Activated CD4-positive, alpha-beta memory T cell treated with anti-CD3 and anti-CD28 coated beads, Interleukin-2, amount 10 ng/mL, durations not matched to agents 7 days and 5 days (primary cell): ENCODE measurements around the gene CD70. TPM values are rescaled to one million over a fixed set of nuclear protein-coding genes. Genes with fewer than 3 reads are reported as not detected.
"Not testable (repeated sequence)": the region's sequence is repeated elsewhere in the genome, so short reads cannot be mapped to it uniquely, and the experiment has no call there.

Experiments
- CTCF ChIA-PET: fragments of 350-600 bp; sonication (Branson Sonifier 250); formaldehyde crosslinking; loops from one replicate; lab custom pipeline; 2021; ENCODE audit warnings: antibody characterized with exemption, inconsistent platforms; lab: Charles Lee
- POLR2A ChIA-PET: fragments of 350-600 bp; sonication (Branson Sonifier 250); formaldehyde crosslinking; loops from one replicate; lab custom pipeline; 2021; ENCODE audit warnings: antibody characterized with exemption; lab: Charles Lee
- DNase-seq: peaks from one replicate; pipeline ENCODE4 v3.0.0-alpha.2; 2020
- H3K27ac Mint-ChIP-seq: one replicate; pipeline ENCODE4 v1.8.0; 2021; ENCODE audit warnings: mild to moderate bottlenecking, mixed read lengths
- H3K27me3 Mint-ChIP-seq: one replicate; pipeline ENCODE4 v1.8.0; 2021; ENCODE audit warnings: mixed read lengths
- H3K36me3 Mint-ChIP-seq: one replicate; pipeline ENCODE4 v1.8.0; 2021; ENCODE audit warnings: low read depth, mixed read lengths
- H3K4me1 Mint-ChIP-seq: one replicate; pipeline ENCODE4 v1.8.0; 2021; ENCODE audit warnings: mixed read lengths
- H3K4me3 Mint-ChIP-seq: one replicate; pipeline ENCODE4 v1.8.0; 2021; ENCODE audit warnings: mild to moderate bottlenecking, mixed read lengths
- H3K9me3 Mint-ChIP-seq: one replicate; pipeline ENCODE4 v1.8.0; 2021; ENCODE audit warnings: mixed read lengths
- total RNA-seq, 2 experiments: library from RNA; stranded (reverse); gene quantifications; one replicate each; pipeline ENCODE4 v1.2.3, GENCODE V29; 2021

The CD70 gene
- total RNA-seq, 2 experiments from 2014 or later: 64.1 to 64.4 TPM

DNA sequence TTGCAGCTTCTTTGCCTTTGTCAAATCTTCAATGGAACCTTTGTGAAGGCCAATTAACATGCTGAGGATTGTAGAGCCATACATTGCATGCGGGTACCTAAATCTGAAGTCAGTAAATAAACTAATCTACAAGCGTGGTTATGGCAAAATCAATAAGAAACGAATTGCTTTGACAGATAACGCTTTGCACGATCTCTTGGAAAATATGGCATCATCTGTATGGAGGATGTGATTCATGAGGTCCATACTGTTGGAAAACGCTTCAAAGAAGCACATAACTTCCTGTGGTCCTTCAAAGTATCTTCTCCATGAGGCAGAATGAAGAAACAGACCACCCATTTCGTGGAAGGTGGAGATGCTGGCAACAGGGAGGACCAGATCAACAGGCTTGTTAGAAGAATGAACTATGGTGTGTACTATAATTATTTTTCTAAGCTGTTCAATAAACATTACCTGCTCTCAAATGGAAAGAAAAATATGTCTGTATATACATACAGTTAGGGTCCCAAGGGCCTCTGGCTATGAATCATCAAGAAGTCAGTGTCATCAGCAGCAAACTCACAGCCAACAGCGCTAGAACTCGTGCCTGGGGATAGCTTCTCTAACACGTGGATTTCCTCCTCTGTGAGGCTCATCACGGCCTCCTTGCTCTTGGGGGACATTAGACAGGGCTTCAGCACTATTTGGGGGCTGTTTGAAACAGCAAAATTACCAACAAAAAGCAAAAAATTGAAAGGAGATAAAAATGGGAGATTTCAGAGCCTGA lies 2.9 kb upstream of the CD70 start:
- peak overlapping the region; percentile 67 for H3K27ac Mint-ChIP-seq
- CTCF ChIA-PET: interaction anchor here (1.3 to 1.6 kb wide), 2 partner anchors 77 to 145 kb away, joined by 4 to 7 read pairs; no protein-coding TSS in a partner anchor
- peaks cover 15% of the 10 kb centered on the region for H3K36me3 Mint-ChIP-seq
- peak overlapping the region; percentile 27 for H3K4me3 Mint-ChIP-seq
- POLR2A ChIA-PET: interaction anchor here (0.6 to 1.5 kb wide), 4 partner anchors 11 to 85 kb away, joined by 3 to 4 read pairs (median 3); no protein-coding TSS in a partner anchor
- H3K9me3 Mint-ChIP-seq: no peaks in the 10 kb centered on the region
- H3K4me1 Mint-ChIP-seq: peaks cover 56% of the 10 kb centered on the region
- DNase-seq: no peak
- peaks cover 14% of the 10 kb centered on the region for H3K27me3 Mint-ChIP-seq

DNA sequence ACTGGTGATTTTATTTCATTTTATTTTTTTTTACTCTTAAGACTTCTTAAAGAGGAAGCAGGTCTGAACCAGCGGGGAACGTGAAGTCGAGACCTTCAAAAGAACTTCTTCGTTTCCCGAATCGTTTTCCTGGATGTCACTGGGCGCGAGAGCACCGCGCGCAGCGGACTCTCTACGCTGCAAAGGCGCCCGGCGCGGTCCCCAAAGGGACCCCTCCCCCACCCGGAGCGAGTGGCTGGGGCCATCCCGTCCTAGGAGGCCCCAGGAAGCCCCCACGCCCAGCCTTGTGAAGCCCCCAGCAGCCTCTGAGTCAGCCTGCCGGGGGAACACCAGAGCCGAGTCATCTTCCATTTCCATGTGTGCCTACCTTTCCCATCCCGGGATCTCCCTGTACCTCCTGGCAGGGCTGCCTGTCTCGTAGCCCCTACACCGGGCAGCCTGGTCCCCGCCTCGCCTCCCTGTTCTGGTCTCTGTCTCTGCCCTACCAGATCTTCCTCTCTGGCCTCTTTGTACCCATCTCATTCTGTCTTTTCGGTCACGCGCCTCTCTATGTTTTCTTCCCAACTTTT lies 608 bp downstream of the CD70 start:
- POLR2A ChIA-PET: interaction anchor here (1.2 to 3.1 kb wide), 3 partner anchors 11 to 74 kb away, joined by 3 to 18 read pairs (median 5); no protein-coding TSS in a partner anchor
- peak; percentile 37 for DNase-seq
- CTCF ChIA-PET: interaction anchor here (0.6 kb wide), 1 partner anchor 72 kb away, joined by 3 read pairs; no protein-coding TSS in a partner anchor
- H3K27ac Mint-ChIP-seq: peak overlapping the region; percentile 84
- H3K4me3 Mint-ChIP-seq: peak overlapping the region; percentile 93
- H3K36me3 Mint-ChIP-seq: peaks cover 45% of the 10 kb centered on the region
- H3K27me3 Mint-ChIP-seq: peaks cover 28% of the 10 kb centered on the region
- no peaks in the 10 kb centered on the region for H3K9me3 Mint-ChIP-seq
- H3K4me1 Mint-ChIP-seq: peaks cover 70% of the 10 kb centered on the region

GRCh38 chr19:6589711-6590257 lies 1.2 kb downstream of the CD70 start:
- POLR2A ChIA-PET: interaction anchor here (1.2 to 3.1 kb wide), 2 partner anchors 11 to 73 kb away, joined by 3 to 18 read pairs; no protein-coding TSS in a partner anchor
- Mint-ChIP-seq H3K4me3 (peak overlapping the region; percentile 93), H3K9me3 (no peaks in the 10 kb centered on the region), H3K27me3 (peaks cover 28% of the 10 kb centered on the region), H3K27ac (peak overlapping the region; percentile 67), H3K4me1 (peaks cover 70% of the 10 kb centered on the region), H3K36me3 (peaks cover 50% of the 10 kb centered on the region)
- DNase-seq: no peak
- CTCF ChIA-PET: interaction anchor here (0.6 kb wide), 1 partner anchor 72 kb away, joined by 3 read pairs; no protein-coding TSS in a partner anchor

- Mint-ChIP-seq H3K36me3 (peaks cover 53% of the 10 kb centered on the region), H3K27ac (peak overlapping the region; percentile 48), H3K27me3 (peaks cover 28% of the 10 kb centered on the region), H3K9me3 (no peaks in the 10 kb centered on the region), H3K4me3 (peak overlapping the region; percentile 93), H3K4me1 (peaks cover 64% of the 10 kb centered on the region)
- POLR2A ChIA-PET: interaction anchor here (0.7 kb wide), 1 partner anchor 36 kb away, joined by 3 read pairs; no protein-coding TSS in a partner anchor
- no peak for DNase-seq
- CTCF ChIA-PET: interaction anchor here (1.3 kb wide), 1 partner anchor 36 kb away, joined by 3 read pairs; no protein-coding TSS in a partner anchor
These were observed 2.2 kb downstream of the CD70 start for GRCh38 chr19:6588508-6589345.

DNA sequence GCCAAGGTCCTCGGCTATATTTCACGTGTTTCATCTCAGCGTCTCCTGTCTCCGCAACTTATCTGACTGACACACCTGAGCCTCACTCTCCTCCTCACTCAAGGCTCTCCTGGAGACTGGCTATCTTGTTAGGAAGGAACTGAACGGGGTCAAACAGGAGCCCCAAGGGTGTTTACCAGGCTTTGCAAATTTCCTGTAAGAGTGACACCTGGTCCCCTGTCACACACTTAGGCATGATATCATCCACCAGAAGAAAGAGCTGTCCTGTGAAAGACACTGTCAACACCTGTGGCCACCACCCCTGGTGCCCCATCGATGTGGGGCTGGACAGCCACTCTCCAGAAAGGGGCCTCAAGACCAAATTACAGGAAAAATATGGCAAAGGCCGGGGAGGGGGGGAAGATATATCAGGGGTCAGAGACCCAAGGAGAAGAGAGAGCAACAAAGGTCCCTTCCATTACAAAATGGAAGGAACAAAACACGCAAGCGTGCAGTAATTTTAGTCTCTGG lies 2.9 kb downstream of the CD70 start:
- ChIA-PET POLR2A (interaction anchor here (0.7 to 1.7 kb wide), 5 partner anchors 10 to 71 kb away, joined by 3 to 9 read pairs (median 7); no protein-coding TSS in a partner anchor), CTCF (interaction anchor here (0.8 to 1.3 kb wide), 5 partner anchors 10 to 70 kb away, joined by 3 to 5 read pairs (median 3); no protein-coding TSS in a partner anchor)
- DNase-seq: no peak
- Mint-ChIP-seq H3K4me3 (peak overlapping the region; percentile 93), H3K36me3 (peaks cover 53% of the 10 kb centered on the region), H3K4me1 (peaks cover 59% of the 10 kb centered on the region), H3K9me3 (no peaks in the 10 kb centered on the region), H3K27me3 (peaks cover 28% of the 10 kb centered on the region), H3K27ac (peak overlapping the region; percentile 48)

DNA sequence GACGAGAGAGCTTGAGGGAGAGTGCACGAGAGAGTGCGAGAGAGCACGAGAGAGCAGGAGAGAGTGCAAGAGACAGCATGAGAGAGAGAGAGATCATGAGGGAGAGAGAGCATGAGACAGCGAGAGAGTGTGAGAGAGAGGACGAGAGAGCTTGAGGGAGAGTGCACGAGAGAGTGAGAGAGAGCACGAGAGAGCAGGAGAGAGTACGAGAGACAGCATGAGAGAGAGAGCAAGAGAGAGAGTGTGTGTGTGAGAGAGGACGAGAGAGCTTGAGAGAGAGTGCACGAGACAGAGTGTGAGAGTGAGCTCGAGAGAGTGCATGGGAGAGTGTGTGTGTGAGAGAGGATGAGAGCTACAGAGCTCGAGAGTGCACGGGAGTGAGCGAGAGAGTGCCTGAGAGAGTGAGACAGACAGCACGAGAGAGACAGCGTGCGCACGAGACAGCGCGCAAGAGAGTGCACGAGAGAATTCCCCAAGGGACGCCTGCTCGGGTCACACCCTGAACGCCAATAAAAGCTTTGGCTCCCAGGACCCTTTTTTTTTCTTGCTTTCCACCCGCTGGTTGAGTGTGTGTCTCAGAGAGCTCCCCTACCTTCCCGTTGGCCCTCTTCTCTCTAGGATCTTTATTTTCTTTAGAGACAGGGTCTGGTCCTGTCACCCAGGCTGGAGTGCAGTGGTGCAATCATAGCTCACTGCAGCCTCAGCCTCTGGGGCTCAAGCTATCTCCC lies 3.7 kb downstream of the CD70 start:
- CTCF ChIA-PET: interaction anchor here (0.8 to 1.9 kb wide), 6 partner anchors 10 to 277 kb away, joined by 3 to 6 read pairs (median 3); no protein-coding TSS in a partner anchor
- no peaks in the 10 kb centered on the region for H3K9me3 Mint-ChIP-seq
- POLR2A ChIA-PET: interaction anchor here (0.7 to 1.7 kb wide), 6 partner anchors 9 to 70 kb away, joined by 3 to 9 read pairs (median 5); no protein-coding TSS in a partner anchor
- peak overlapping the region; percentile 93 for H3K4me3 Mint-ChIP-seq
- H3K27me3 Mint-ChIP-seq: peaks cover 28% of the 10 kb centered on the region
- DNase-seq: no peak
- H3K36me3 Mint-ChIP-seq: peaks cover 58% of the 10 kb centered on the region
- H3K27ac Mint-ChIP-seq: peak overlapping the region; percentile 60
- peaks cover 54% of the 10 kb centered on the region for H3K4me1 Mint-ChIP-seq

GRCh38 chr19:6586726-6587092 lies 4.2 kb downstream of the CD70 start:
- Mint-ChIP-seq H3K36me3 (peaks cover 60% of the 10 kb centered on the region), H3K4me1 (peaks cover 51% of the 10 kb centered on the region), H3K4me3 (peak overlapping the region; percentile 93), H3K9me3 (no peaks in the 10 kb centered on the region), H3K27me3 (peaks cover 28% of the 10 kb centered on the region), H3K27ac (peak overlapping the region; percentile 60)
- ChIA-PET POLR2A (interaction anchor here (1.3 to 1.7 kb wide), 4 partner anchors 9 to 70 kb away, joined by 3 to 9 read pairs (median 5); no protein-coding TSS in a partner anchor), CTCF (interaction anchor here (0.7 to 1.9 kb wide), 4 partner anchors 9 to 277 kb away, joined by 3 to 6 read pairs (median 4); no protein-coding TSS in a partner anchor)
- DNase-seq: no peak

GRCh38 chr19:6586056-6586455 lies 4.9 kb downstream of the CD70 start:
- H3K36me3 Mint-ChIP-seq: peaks cover 62% of the 10 kb centered on the region
- H3K27me3 Mint-ChIP-seq: peaks cover 28% of the 10 kb centered on the region
- no peak for DNase-seq
- H3K27ac Mint-ChIP-seq: no peak overlapping the region
- CTCF ChIA-PET: interaction anchor here (0.7 to 1.9 kb wide), 2 partner anchors 63 to 70 kb away, joined by 3 to 6 read pairs; no protein-coding TSS in a partner anchor
- H3K4me3 Mint-ChIP-seq: no peak overlapping the region
- no peaks in the 10 kb centered on the region for H3K9me3 Mint-ChIP-seq
- peaks cover 48% of the 10 kb centered on the region for H3K4me1 Mint-ChIP-seq
- POLR2A ChIA-PET: interaction anchor here (1.3 kb wide), 1 partner anchor 11 kb away, joined by 3 read pairs; no protein-coding TSS in a partner anchor

- POLR2A ChIA-PET, CTCF ChIA-PET: not testable (repeated sequence)
- H3K36me3 Mint-ChIP-seq: peaks cover 39% of the 10 kb centered on the region
These were observed 8.2 kb downstream of the CD70 start for GRCh38 chr19:6582515-6583484.

GRCh38 chr19:6580313-6580712 lies 10.6 kb downstream of the CD70 start:
- CTCF ChIA-PET: no interaction called here
- DNase-seq: no peak
- H3K9me3 Mint-ChIP-seq: no peaks in the 10 kb centered on the region
- POLR2A ChIA-PET: interaction anchor here (1.0 kb wide), 1 partner anchor 192 kb away, joined by 4 read pairs; the partner anchor contains the start of gene VAV1
- peaks cover 19% of the 10 kb centered on the region for H3K36me3 Mint-ChIP-seq
- H3K4me3 Mint-ChIP-seq: no peak overlapping the region
- H3K4me1 Mint-ChIP-seq: peaks cover 17% of the 10 kb centered on the region
- no peaks in the 10 kb centered on the region for H3K27me3 Mint-ChIP-seq
- no peak overlapping the region for H3K27ac Mint-ChIP-seq

More at GRCh38 chr19:6582515-6583484, 8.2 kb downstream of the CD70 start:
- H3K27ac Mint-ChIP-seq, DNase-seq, H3K4me3 Mint-ChIP-seq, H3K9me3 Mint-ChIP-seq, H3K27me3 Mint-ChIP-seq: not testable (repeated sequence)
- peaks cover 38% of the 10 kb centered on the region for H3K4me1 Mint-ChIP-seq
